GM12872 (cell line): ENCODE data around the gene OLR1.

Experiments used
- CTCF ChIP-seq: IDR thresholded peaks from 3 replicates; pipeline ENCODE4 v1.5.1; 2011; ENCODE audit warnings: low read depth, mild to moderate bottlenecking, low read length, moderate library complexity; ENCODE audit not compliant: insufficient read depth

OLR1 gene

GRCh38 chr12:10213168-10214135 is 41.5 kb upstream of the OLR1 start:
- TF ChIP-seq CTCF: no peak

GRCh38 chr12:10212739-10213131 is 40.8 kb upstream of the OLR1 start, which contains the start of gene GABARAPL1:
Gene GABARAPL1, plus strand, starts transcription at chr12:10212877. Its CDS starts 253 bp downstream, at chr12:10213130.
- TF ChIP-seq CTCF: no peak

GRCh38 chr12:10211940-10212738 is 40.2 kb upstream of the OLR1 start:
- TF ChIP-seq CTCF: no peak

GRCh38 chr12:10211101-10211939 is 39.4 kb upstream of the OLR1 start:
- no peak for TF ChIP-seq CTCF

GRCh38 chr12:10210225-10210624 is 38.3 kb upstream of the OLR1 start:
- no peak for TF ChIP-seq CTCF

- no peak for TF ChIP-seq CTCF
These were observed 35.2 kb upstream of the OLR1 start for GRCh38 chr12:10207136-10207535.
